Right atrium auricular region (tissue), 2 donors: ENCODE measurements around the gene SLC26A8. TPM values are rescaled to one million over a fixed set of nuclear protein-coding genes. Genes with fewer than 3 reads are reported as not detected.

ENCODE experiments used
- DNase-seq: peaks from one replicate; pipeline ENCODE4 v3.0.0-alpha.2; 2019; ENCODE audit warnings: low spot score
- H3K27ac ChIP-seq, 2 donors: fragments of 200-600 bp; sonication (generic); 1 replicate in 1 of 2; 2 replicates in 1 of 2; pipeline ENCODE4 v1.5.1; 2016 to 2019
- H3K27me3 ChIP-seq, 2 donors: fragments of 200-600 bp; sonication (generic); one replicate each; pipeline versions ENCODE4 v1.5.1 to v1.6.0; 2017 to 2019
- H3K36me3 ChIP-seq: fragments of 200-600 bp; sonication (generic); one replicate; pipeline ENCODE4 v1.5.1; 2016
- H3K4me1 ChIP-seq, 2 donors: fragments of 200-600 bp; sonication (generic); one replicate each; pipeline versions ENCODE4 v1.5.1 to v1.6.0; 2017 to 2019
- H3K4me3 ChIP-seq, 2 donors: fragments of 200-600 bp; sonication (generic); 1 replicate in 1 of 2; 2 replicates in 1 of 2; pipeline ENCODE4 v1.5.1; 2017 to 2019; ENCODE audit warnings: mild to moderate bottlenecking in 1 of 2, moderate library complexity in 1 of 2
- H3K9me3 ChIP-seq, 2 donors: fragments of 200-600 bp; sonication (generic); one replicate each; pipeline ENCODE4 v1.5.1; 2019
- total RNA-seq, 2 donors: library from RNA; depleted of rRNA; stranded (reverse); fragments of >200 nt; gene quantifications; one replicate each; pipeline ENCODE4 v1.1.0, GENCODE V29; 2016
- TF ChIP-seq, protein P1 (sequence below), 2 donors: fragments of 200-600 bp; sonication (generic); IDR thresholded peaks; one replicate each; pipeline ENCODE4 v1.5.1; 2019; ENCODE audit warnings: antibody characterized with exemption in 2 of 2

The SLC26A8 gene
- total RNA-seq, 2 donors from 2014 or later: not detected

DNA sequence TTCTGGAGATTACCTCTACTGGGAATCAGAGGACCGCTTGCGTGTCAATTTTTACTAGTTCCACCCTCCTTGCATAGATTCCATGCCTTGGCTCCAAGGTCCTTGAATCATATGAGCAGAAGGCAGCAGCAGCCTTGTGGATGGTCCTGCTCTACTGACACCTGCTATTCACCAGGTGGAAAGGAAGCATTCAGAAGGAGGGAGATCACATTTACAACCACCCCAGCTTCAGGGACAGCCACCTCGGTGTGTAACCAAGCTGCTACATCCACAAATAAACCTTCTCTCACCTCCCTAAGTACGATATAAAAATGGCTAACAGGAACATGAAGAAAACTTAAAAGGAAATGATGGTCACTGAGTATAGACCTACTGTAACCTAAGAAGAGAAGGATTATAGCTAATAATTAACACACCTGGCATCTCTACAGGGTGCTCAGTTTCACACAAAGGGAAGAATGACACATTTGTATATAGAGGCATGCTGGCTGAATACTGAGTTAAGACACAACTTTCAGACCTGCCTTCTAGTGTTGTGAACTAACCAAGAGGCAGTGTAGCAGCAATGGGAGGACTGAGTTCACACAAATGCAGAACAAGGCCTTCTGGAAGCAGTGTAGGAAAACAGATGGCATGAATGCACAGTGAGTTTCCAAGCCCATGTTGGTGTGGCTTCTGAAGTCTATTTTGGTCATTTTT, 57.2 kb downstream of the SLC26A8 start:
- Histone ChIP-seq H3K4me3 (no peak overlapping the region), H3K36me3 (no peaks in the 10 kb centered on the region), H3K27me3 (no peaks in the 10 kb centered on the region), H3K9me3 (no peaks in the 10 kb centered on the region), H3K4me1 (no peaks in the 10 kb centered on the region), H3K27ac (no peak overlapping the region)
- no peak for DNase-seq
- TF ChIP-seq, protein P1, sequence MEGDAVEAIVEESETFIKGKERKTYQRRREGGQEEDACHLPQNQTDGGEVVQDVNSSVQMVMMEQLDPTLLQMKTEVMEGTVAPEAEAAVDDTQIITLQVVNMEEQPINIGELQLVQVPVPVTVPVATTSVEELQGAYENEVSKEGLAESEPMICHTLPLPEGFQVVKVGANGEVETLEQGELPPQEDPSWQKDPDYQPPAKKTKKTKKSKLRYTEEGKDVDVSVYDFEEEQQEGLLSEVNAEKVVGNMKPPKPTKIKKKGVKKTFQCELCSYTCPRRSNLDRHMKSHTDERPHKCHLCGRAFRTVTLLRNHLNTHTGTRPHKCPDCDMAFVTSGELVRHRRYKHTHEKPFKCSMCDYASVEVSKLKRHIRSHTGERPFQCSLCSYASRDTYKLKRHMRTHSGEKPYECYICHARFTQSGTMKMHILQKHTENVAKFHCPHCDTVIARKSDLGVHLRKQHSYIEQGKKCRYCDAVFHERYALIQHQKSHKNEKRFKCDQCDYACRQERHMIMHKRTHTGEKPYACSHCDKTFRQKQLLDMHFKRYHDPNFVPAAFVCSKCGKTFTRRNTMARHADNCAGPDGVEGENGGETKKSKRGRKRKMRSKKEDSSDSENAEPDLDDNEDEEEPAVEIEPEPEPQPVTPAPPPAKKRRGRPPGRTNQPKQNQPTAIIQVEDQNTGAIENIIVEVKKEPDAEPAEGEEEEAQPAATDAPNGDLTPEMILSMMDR (IDR thresholded peaks at IDR 0.05): no peak

DNA sequence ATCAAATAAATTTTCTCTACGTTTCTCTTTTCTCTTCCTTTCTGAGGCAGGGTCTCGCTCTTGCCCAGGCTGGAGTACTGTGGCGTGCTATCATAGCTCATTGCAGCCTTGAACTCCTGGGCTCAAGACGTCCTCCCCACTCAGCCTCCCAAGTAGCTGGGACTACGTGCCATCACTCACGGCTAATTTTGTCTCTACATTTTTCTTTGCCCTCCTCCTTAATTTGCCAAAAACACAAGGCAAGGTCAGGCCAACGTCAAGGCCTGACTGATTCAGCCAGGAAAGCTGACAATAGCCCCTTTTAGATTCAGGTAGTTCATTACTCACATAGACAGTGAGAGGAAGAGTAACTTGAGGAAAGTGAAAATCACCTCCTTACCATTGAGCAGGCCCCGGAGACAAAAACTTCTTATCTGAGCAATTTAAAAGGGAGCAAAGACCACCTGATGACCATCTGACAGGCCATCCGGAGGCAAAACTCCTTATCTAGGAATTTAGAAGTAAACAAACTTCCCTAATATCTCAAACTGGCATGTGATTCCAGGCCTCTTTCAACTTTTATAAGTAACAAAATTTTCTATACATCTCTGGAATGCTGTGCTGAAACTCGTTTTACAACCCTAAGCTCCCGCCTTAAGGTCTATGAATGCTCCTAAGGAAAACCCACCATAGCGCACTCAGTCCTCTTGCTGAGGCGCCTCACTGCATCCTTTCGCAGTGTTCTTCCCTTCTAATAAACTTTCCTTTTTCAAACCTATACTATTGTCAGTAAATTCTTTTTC, 61.5 kb downstream of the SLC26A8 start:
- DNase-seq: no peak
- H3K27ac ChIP-seq: no peak overlapping the region
- TF ChIP-seq, protein P1 (IDR thresholded peaks at IDR 0.05): no peak
- no peaks in the 10 kb centered on the region for H3K36me3 ChIP-seq
- no peaks in the 10 kb centered on the region for H3K4me1 ChIP-seq
- no peak overlapping the region for H3K4me3 ChIP-seq
- no peaks in the 10 kb centered on the region for H3K9me3 ChIP-seq
- no peaks in the 10 kb centered on the region for H3K27me3 ChIP-seq

DNA sequence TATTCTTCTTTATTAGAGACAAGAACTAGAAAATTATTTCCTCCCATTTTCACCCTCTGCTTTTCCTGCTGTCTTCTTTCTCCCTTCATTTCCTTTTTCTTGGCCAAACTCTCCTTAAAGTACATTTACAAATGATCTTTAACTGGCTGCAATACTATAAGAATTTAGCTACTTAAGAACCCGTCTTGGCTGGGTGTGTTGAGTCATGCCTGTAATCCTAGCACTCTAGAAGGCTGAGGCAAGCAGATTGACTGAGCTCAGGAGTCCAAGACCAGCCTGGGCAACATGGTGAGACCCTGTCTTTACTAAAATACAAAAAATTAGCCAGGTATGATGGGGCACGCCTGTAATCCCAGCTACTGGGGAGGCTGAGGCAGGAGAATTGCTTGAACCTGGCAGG, 64.3 kb downstream of the SLC26A8 start:
- DNase-seq: no peak
- H3K27ac ChIP-seq: no peak overlapping the region
- no peaks in the 10 kb centered on the region for H3K27me3 ChIP-seq
- H3K4me3 ChIP-seq: no peak overlapping the region
- H3K9me3 ChIP-seq: no peaks in the 10 kb centered on the region
- no peaks in the 10 kb centered on the region for H3K36me3 ChIP-seq
- no peaks in the 10 kb centered on the region for H3K4me1 ChIP-seq
- TF ChIP-seq, protein P1 (IDR thresholded peaks at IDR 0.05): no peak

DNA sequence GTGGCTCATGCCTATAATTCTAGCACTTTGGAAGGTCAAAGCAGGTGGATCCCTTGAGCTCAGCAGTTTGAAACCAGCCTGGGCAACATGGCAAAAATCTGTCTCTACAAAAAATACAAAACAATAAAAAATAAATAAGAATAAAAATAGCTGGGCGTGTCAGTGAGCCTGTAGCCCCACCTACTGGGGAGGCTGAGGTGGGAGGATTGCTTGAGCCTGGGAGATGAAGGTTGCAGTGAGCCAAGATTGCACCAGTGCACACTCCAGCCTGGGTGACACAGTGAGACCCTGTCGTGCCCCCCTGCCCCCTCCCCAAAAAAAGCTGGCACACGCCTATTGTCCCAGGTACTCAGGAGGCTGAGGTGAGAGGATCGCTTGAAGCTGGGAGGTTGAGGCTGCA, 68.5 kb downstream of the SLC26A8 start:
- no peak overlapping the region for H3K27ac ChIP-seq
- no peaks in the 10 kb centered on the region for H3K4me1 ChIP-seq
- H3K36me3 ChIP-seq: no peaks in the 10 kb centered on the region
- H3K27me3 ChIP-seq: no peaks in the 10 kb centered on the region
- TF ChIP-seq, protein P1 (IDR thresholded peaks at IDR 0.05): no peak
- no peak overlapping the region for H3K4me3 ChIP-seq
- no peaks in the 10 kb centered on the region for H3K9me3 ChIP-seq
- DNase-seq: no peak

DNA sequence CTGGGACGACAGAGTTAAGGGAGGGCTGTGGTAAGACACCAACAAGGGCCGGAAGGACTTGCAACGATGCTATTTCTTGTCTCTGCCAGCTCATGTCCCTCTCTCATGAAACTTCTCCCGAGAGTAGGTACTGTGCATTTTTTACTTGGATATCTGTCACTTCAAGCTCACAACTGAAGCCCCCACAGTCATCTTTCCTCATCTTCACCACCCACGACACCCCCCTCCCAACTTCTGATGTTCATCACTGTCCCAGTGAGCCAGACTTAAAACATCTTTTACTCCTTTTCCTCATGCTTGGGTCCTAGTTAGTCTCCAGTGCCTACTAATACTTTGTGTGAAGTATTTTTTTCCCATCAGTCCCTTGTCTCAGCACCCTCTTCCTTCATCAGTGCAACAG, 68.9 kb downstream of the SLC26A8 start:
- Histone ChIP-seq H3K36me3 (no peaks in the 10 kb centered on the region), H3K4me3 (no peak overlapping the region), H3K9me3 (no peaks in the 10 kb centered on the region), H3K27me3 (no peaks in the 10 kb centered on the region), H3K4me1 (no peaks in the 10 kb centered on the region), H3K27ac (no peak overlapping the region)
- DNase-seq: no peak
- TF ChIP-seq, protein P1 (IDR thresholded peaks at IDR 0.05): no peak
